Ascending aorta (tissue), 2 donors: ENCODE measurements around the gene TGFBR2. TPM values are rescaled to one million over a fixed set of nuclear protein-coding genes. Genes with fewer than 3 reads are reported as not detected.

ENCODE experiments used
- DNase-seq, 2 donors: peaks; one replicate each; pipeline ENCODE4 v3.0.0-alpha.2; 2019; ENCODE audit warnings: low spot score in 2 of 2
- H3K27ac ChIP-seq, 2 donors: fragments of 200-600 bp; sonication (generic); one replicate each; pipeline ENCODE4 v1.5.1; 2016 to 2017; ENCODE audit warnings: mild to moderate bottlenecking in 1 of 2
- H3K27me3 ChIP-seq: fragments of 200-600 bp; sonication (generic); one replicate; pipeline ENCODE4 v1.5.1; 2017
- H3K36me3 ChIP-seq, 2 donors: fragments of 200-600 bp; sonication (generic); one replicate each; pipeline ENCODE4 v1.5.1; 2016
- H3K4me1 ChIP-seq, 2 donors: fragments of 200-600 bp; sonication (generic); one replicate each; pipeline ENCODE4 v1.5.1; 2016 to 2017; ENCODE audit warnings: mild to moderate bottlenecking in 1 of 2
- H3K4me3 ChIP-seq, 2 donors: fragments of 200-600 bp; sonication (generic); one replicate each; pipeline ENCODE4 v1.5.1; 2016 to 2017; ENCODE audit warnings: mild to moderate bottlenecking in 1 of 2
- H3K9me3 ChIP-seq, 2 donors: fragments of 200-600 bp; sonication (generic); one replicate each; pipeline ENCODE4 v1.5.1; 2016
- CTCF ChIP-seq, 3 experiments: fragments of 200-600 bp in 2 of 3; fragments of 450-650 bp in 1 of 3; sonication (generic) in 2 of 3; IDR thresholded peaks; one replicate each; pipeline ENCODE4 v1.5.1; 2016 to 2019; ENCODE audit warnings: antibody characterized with exemption in 3 of 3, mild to moderate bottlenecking in 1 of 3, moderate library complexity in 1 of 3
- intact Hi-C: fragments of 100-400 bp; cut with DNase I; formaldehyde crosslinking; loops from one replicate; pipeline ENCODE4 v1.15.1; 2023
- total RNA-seq: library from RNA; depleted of rRNA; stranded (reverse); fragments of >200 nt; gene quantifications from one replicate; pipeline ENCODE4 v1.1.0, GENCODE V29; 2016

TGFBR2 gene
- total RNA-seq, 1 donor from 2014 or later: 343 TPM

DNA sequence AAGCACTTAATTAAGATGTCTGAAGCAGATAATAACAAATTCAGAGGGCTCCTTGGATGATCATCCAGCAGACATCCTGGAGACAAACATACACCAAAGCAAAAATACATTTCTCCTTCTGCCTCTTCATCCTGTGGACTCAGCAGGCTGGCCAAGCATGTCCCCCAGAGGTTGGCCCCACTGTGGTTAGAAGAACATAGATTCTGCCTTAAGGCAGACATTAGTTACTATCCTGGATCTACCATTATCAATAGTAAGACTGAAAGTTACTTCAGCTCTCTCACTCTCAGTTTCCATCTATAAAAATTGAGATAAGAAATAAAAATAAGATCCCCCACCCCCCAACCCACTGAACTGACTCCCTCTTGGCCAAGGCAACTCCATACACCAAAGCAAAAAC is 28.6 kb upstream of the TGFBR2 start:
- intact Hi-C loops: no loop called here
- Histone ChIP-seq H3K4me3 (no peak overlapping the region), H3K4me1 (no peaks in the 10 kb centered on the region), H3K9me3 (no peaks in the 10 kb centered on the region), H3K27ac (no peak overlapping the region), H3K36me3 (no peaks in the 10 kb centered on the region), H3K27me3 (no peaks in the 10 kb centered on the region)
- no peak for DNase-seq
- TF ChIP-seq CTCF (IDR thresholded peaks at IDR 0.05): no peak

GRCh38 chr3:30578479-30578878 is 27.9 kb upstream of the TGFBR2 start:
- no peak for TF ChIP-seq CTCF (IDR thresholded peaks at IDR 0.05)
- H3K4me1 ChIP-seq: no peaks in the 10 kb centered on the region
- no peaks in the 10 kb centered on the region for H3K9me3 ChIP-seq
- no peaks in the 10 kb centered on the region for H3K27me3 ChIP-seq
- H3K36me3 ChIP-seq: no peaks in the 10 kb centered on the region
- DNase-seq: peak; percentile 19 to 68
- H3K27ac ChIP-seq: no peak overlapping the region
- H3K4me3 ChIP-seq: no peak overlapping the region
- intact Hi-C loops: no loop called here

- H3K27ac ChIP-seq: no peak overlapping the region
- intact Hi-C loops: no loop called here
- H3K27me3 ChIP-seq: no peaks in the 10 kb centered on the region
- no peaks in the 10 kb centered on the region for H3K9me3 ChIP-seq
- no peaks in the 10 kb centered on the region for H3K4me1 ChIP-seq
- DNase-seq: no peak
- no peaks in the 10 kb centered on the region for H3K36me3 ChIP-seq
- H3K4me3 ChIP-seq: no peak overlapping the region
- no peak for TF ChIP-seq CTCF (IDR thresholded peaks at IDR 0.05)
Observed at GRCh38 chr3:30578986-30579579, 27.3 kb upstream of the TGFBR2 start.

DNA sequence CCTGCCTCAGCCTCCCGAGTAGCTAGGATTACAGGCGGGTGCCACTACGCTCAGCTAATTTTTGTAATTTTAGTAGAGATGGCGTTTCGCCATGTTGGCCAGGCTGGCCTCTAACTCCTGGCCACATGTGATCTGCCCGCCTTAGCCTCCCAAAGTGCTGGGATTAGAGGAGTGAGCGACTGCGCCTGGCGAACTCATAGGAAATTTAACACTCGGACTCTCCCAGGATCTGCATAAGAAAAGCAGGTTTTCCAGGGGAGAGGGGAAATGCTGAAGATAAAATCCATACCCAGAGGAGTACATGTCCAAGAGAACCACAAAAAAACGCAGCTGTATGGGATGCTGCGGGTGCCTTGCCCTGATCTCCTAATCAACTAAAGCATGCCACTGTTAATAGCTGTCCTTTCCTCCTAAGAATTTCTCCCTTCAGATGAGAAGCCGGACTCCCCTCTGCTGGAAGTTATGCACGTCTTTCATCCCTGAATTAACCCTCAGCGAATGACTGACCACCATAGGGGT is 25.3 kb upstream of the TGFBR2 start:
- Histone ChIP-seq H3K4me1 (no peaks in the 10 kb centered on the region), H3K9me3 (no peaks in the 10 kb centered on the region), H3K27ac (no peak overlapping the region), H3K36me3 (no peaks in the 10 kb centered on the region), H3K4me3 (no peak overlapping the region), H3K27me3 (no peaks in the 10 kb centered on the region)
- intact Hi-C loops: no loop called here
- DNase-seq: no peak
- TF ChIP-seq CTCF (IDR thresholded peaks at IDR 0.05): no peak

- no peak for DNase-seq
- Histone ChIP-seq H3K36me3 (no peaks in the 10 kb centered on the region), H3K27me3 (no peaks in the 10 kb centered on the region), H3K4me3 (no peak overlapping the region), H3K9me3 (no peaks in the 10 kb centered on the region), H3K27ac (no peak overlapping the region), H3K4me1 (no peaks in the 10 kb centered on the region)
- intact Hi-C loops: no loop called here
- no peak for TF ChIP-seq CTCF (IDR thresholded peaks at IDR 0.05)
Observed at GRCh38 chr3:30581982-30582381, 24.4 kb upstream of the TGFBR2 start.

DNA sequence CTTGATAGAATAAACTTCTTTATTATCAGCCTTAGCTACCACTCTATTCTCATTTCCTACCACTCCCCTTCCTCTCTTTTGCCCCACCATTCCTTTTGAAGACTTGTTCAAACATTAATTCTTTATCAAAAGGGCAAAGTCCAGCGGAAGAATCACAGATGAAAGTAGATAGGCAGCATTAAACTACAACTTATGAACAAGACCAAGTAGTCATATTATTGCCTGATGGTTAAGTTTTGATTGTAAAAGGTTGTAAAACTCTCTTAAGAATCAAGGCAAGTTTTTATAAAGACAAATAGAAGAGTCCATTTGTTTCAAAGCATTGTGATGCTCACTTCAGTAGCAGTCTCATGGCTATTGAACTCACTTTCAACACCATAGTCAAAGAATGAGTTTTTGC is 22.4 kb upstream of the TGFBR2 start:
- H3K27me3 ChIP-seq: no peaks in the 10 kb centered on the region
- H3K36me3 ChIP-seq: no peaks in the 10 kb centered on the region
- H3K4me3 ChIP-seq: no peak overlapping the region
- intact Hi-C loops: no loop called here
- H3K9me3 ChIP-seq: no peaks in the 10 kb centered on the region
- H3K4me1 ChIP-seq: no peaks in the 10 kb centered on the region
- no peak overlapping the region for H3K27ac ChIP-seq
- no peak for TF ChIP-seq CTCF (IDR thresholded peaks at IDR 0.05)
- DNase-seq: no peak
